ENCODE measurements around the gene CRIP3. TPM values are rescaled to one million over a fixed set of nuclear protein-coding genes. Genes with fewer than 3 reads are reported as not detected.

The CRIP3 gene
- total and polyA plus RNA-seq, 9 donors = 0.80 to 2.6 (median 1.7) TPM

DNA sequence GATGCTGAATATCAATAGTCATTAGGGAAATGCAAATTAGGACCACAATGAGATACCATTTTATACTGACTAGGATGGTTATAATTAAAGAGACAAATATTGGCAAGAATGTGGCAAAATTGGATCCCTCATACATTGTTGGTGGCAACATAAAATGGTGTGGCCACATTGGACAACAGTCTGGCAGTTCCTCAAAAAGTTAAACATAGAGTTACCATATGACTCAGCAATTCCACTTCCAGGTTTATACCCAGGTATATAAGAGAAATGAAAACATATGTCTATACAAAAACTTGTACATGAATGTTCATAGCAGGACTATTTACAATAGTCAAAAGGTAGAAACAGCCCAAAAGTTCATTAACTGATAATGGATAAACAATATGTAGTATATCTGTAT, 2.0 kb upstream of the CRIP3 start:
- Histone ChIP-seq H3K4me3 (no peak overlapping the region), H3K9me3 (no peaks in the 10 kb centered on the region), H3K4me1 (ENCODE audit: insufficient read depth) (peaks cover 4% of the 10 kb centered on the region), H3K27ac (no peak overlapping the region), H3K36me3 (no peaks in the 10 kb centered on the region), H3K27me3 (no peaks in the 10 kb centered on the region)
- DNase-seq = no peak
- intact Hi-C loops (cut with DNase I) = no loop called here
- TF ChIP-seq CTCF (IDR thresholded peaks at IDR 0.05) (no peak), POLR2A (IDR thresholded peaks at IDR 0.05) (no peak), EP300 (IDR thresholded peaks at IDR 0.05) (no peak)

- Histone ChIP-seq H3K27ac (no peak overlapping the region), H3K27me3 (no peaks in the 10 kb centered on the region), H3K4me1 (ENCODE audit: insufficient read depth) (peaks cover 4% of the 10 kb centered on the region), H3K4me3 (no peak overlapping the region), H3K36me3 (no peaks in the 10 kb centered on the region), H3K9me3 (no peaks in the 10 kb centered on the region)
- intact Hi-C loops (cut with DNase I) = no loop called here
- DNase-seq = no peak
- WGBS, 3 donors = 94 to 98% (median 98%) methylated on average over 2 of the region's 2 CpGs
- TF ChIP-seq CTCF (IDR thresholded peaks at IDR 0.05) = no peak
- no peak for TF ChIP-seq EP300 (IDR thresholded peaks at IDR 0.05)
- no peak for TF ChIP-seq POLR2A (IDR thresholded peaks at IDR 0.05)
Measured at GRCh38 chr6:43310134-43310533, 1.5 kb upstream of the CRIP3 start.

DNA sequence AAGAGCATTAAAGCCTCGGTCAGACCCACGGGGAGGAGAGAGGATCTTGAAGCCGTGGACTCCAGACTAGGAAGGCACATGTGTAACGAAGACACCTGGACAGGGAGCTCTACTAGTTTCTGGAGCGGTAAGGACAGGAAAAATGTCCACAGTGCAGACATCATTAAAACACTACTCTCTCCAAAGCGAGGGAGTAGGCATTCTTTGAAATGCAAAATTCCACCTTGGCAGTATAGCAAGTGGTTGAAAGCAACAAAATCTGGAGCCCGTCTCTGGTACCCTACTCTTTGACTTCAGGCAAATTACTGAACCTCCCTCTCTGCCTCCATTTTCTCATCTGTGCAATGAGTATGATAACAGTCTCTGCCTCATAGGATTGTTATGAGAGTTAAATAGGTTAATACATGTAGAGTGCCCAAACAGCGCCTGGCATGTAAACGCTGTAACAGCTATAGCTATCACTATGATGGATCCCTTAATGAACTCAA, 408 bp upstream of the CRIP3 start:
- no peak overlapping the region for H3K27ac ChIP-seq
- intact Hi-C loops (cut with DNase I) = no loop called here
- WGBS, 3 donors = 26 to 30% (median 27%) methylated on average over 9 of the region's 9 CpGs
- no peak for TF ChIP-seq POLR2A (IDR thresholded peaks at IDR 0.05)
- no peak for TF ChIP-seq CTCF (IDR thresholded peaks at IDR 0.05)
- TF ChIP-seq EP300 (IDR thresholded peaks at IDR 0.05) = no peak
- H3K4me1 ChIP-seq (ENCODE audit: insufficient read depth) = peaks cover 4% of the 10 kb centered on the region
- no peaks in the 10 kb centered on the region for H3K27me3 ChIP-seq
- no peak for DNase-seq
- H3K9me3 ChIP-seq = no peaks in the 10 kb centered on the region
- H3K36me3 ChIP-seq = no peaks in the 10 kb centered on the region
- H3K4me3 ChIP-seq = no peak overlapping the region

GRCh38 chr6:43307451-43308100, 1.1 kb downstream of the CRIP3 start:
- H3K4me3 ChIP-seq = no peak overlapping the region
- no peaks in the 10 kb centered on the region for H3K9me3 ChIP-seq
- no peaks in the 10 kb centered on the region for H3K36me3 ChIP-seq
- TF ChIP-seq CTCF (IDR thresholded peaks at IDR 0.05) = no peak
- TF ChIP-seq POLR2A (IDR thresholded peaks at IDR 0.05) = no peak
- no peak for TF ChIP-seq EP300 (IDR thresholded peaks at IDR 0.05)
- intact Hi-C loops (cut with DNase I) = no loop called here
- 73 to 78% (median 74%) methylated on average over 4 to 5 of the region's 5 CpGs for WGBS, 3 donors
- H3K27me3 ChIP-seq = no peaks in the 10 kb centered on the region
- peaks cover 4% of the 10 kb centered on the region for H3K4me1 ChIP-seq (ENCODE audit: insufficient read depth)
- no peak overlapping the region for H3K27ac ChIP-seq
- no peak for DNase-seq
